Cardiac muscle cell (in vitro differentiated cells and primary cell): ENCODE results near the gene SPINT2. TPM values are rescaled to one million over a fixed set of nuclear protein-coding genes. Genes with fewer than 3 reads are reported as not detected.
"Not testable (repeated sequence)": the region's sequence is repeated elsewhere in the genome, so short reads cannot be mapped to it uniquely, and the experiment has no call there.

Source experiments
- DNase-seq, 2 donors: peaks; one replicate each; pipeline versions ENCODE4 v3.0.0 to v3.0.0-alpha.2; 2010 to 2017; ENCODE audit warnings: low read depth in 1 of 2, low spot score in 1 of 2
- H3K27ac ChIP-seq: fragments of 200-600 bp; sonication (generic); 2 replicates; pipeline ENCODE4 v1.5.1; 2016
- H3K27me3 ChIP-seq: fragments of 200-600 bp; sonication (generic); 2 replicates; pipeline ENCODE4 v1.6.0; 2016; ENCODE audit warnings: control low read depth
- H3K36me3 ChIP-seq: fragments of 200-600 bp; sonication (generic); 2 replicates; pipeline ENCODE4 v1.5.1; 2016; ENCODE audit warnings: control low read depth
- H3K4me1 ChIP-seq: fragments of 200-600 bp; sonication (generic); 2 replicates; pipeline ENCODE4 v1.8.1; 2017; ENCODE audit warnings: low read depth, mild to moderate bottlenecking, mixed run types
- H3K4me3 ChIP-seq: fragments of 200-600 bp; sonication (generic); 2 replicates; pipeline ENCODE4 v1.5.1; 2016; ENCODE audit warnings: mild to moderate bottlenecking
- H3K9me3 ChIP-seq: fragments of 200-600 bp; sonication (generic); 2 replicates; pipeline ENCODE4 v1.5.1; 2017; ENCODE audit warnings: low read depth, mild to moderate bottlenecking, control low read depth
- CTCF ChIP-seq: IDR thresholded peaks from 2 replicates; pipeline ENCODE4 v1.5.1; 2012; ENCODE audit warnings: low read depth, mild to moderate bottlenecking, low read length
- polyA plus RNA-seq: library from polyadenylated mRNA; unstranded; fragments of >200 nt; fragmentation: Nextera tagmentation; extraction: Ambion mirVana; gene quantifications from 2 replicates; pipeline ENCODE4 v1.2.1, GENCODE V29; 2016
- total RNA-seq: library from RNA; depleted of rRNA; stranded (reverse); fragments of >200 nt; gene quantifications from 2 replicates; pipeline ENCODE4 v1.2.3, GENCODE V29; 2016

Gene SPINT2
- total and polyA plus RNA-seq, 2 experiments from 2014 or later: 420 to 455 TPM

GRCh38 chr19:38227287-38228004 is 36.9 kb upstream of the SPINT2 start:
- Histone ChIP-seq H3K9me3 (no peaks in the 10 kb centered on the region), H3K27me3 (peaks cover 23% of the 10 kb centered on the region), H3K36me3 (no peaks in the 10 kb centered on the region), H3K4me1 (no peaks in the 10 kb centered on the region), H3K27ac (no peak overlapping the region), H3K4me3 (no peak overlapping the region)
- no peak for TF ChIP-seq CTCF
- DNase-seq: no peak

GRCh38 chr19:38228005-38228377 is 36.4 kb upstream of the SPINT2 start:
- H3K27me3 ChIP-seq: peaks cover 23% of the 10 kb centered on the region
- no peaks in the 10 kb centered on the region for H3K4me1 ChIP-seq
- no peaks in the 10 kb centered on the region for H3K36me3 ChIP-seq
- no peaks in the 10 kb centered on the region for H3K9me3 ChIP-seq
- H3K27ac ChIP-seq: no peak overlapping the region
- TF ChIP-seq CTCF: no peak
- H3K4me3 ChIP-seq: peak overlapping the region; percentile 56
- DNase-seq: no peak

- peak in 1 of 2 donors; percentile 71 for DNase-seq
- Histone ChIP-seq H3K9me3 (no peaks in the 10 kb centered on the region), H3K36me3 (no peaks in the 10 kb centered on the region), H3K27ac (no peak overlapping the region), H3K4me3 (peak overlapping the region; percentile 56), H3K27me3 (peaks cover 23% of the 10 kb centered on the region), H3K4me1 (no peaks in the 10 kb centered on the region)
- no peak for TF ChIP-seq CTCF
Measured at GRCh38 chr19:38228491-38229439, 35.6 kb upstream of the SPINT2 start.

- no peak overlapping the region for H3K27ac ChIP-seq
- no peaks in the 10 kb centered on the region for H3K9me3 ChIP-seq
- TF ChIP-seq CTCF: no peak
- H3K27me3 ChIP-seq: peaks cover 23% of the 10 kb centered on the region
- DNase-seq: peak; percentile 92 to 95
- no peaks in the 10 kb centered on the region for H3K36me3 ChIP-seq
- peak overlapping the region; percentile 56 for H3K4me3 ChIP-seq
- no peaks in the 10 kb centered on the region for H3K4me1 ChIP-seq
Measured at GRCh38 chr19:38229585-38230073, 34.7 kb upstream of the SPINT2 start.

GRCh38 chr19:38230506-38231133 is 33.8 kb upstream of the SPINT2 start:
- not testable (repeated sequence) for H3K27ac ChIP-seq, H3K4me1 ChIP-seq, H3K4me3 ChIP-seq, H3K9me3 ChIP-seq, DNase-seq, H3K36me3 ChIP-seq
- peaks cover 23% of the 10 kb centered on the region for H3K27me3 ChIP-seq
